Stimulated activated naive B cell treated with anti-CD40 and anti-IgM and Interleukin-4, amounts not matched to agents 10 μg/mL and 1 μg/mL and 100 μg/mL, for 72 hours (primary cell): ENCODE measurements around the gene KLKB1.

ENCODE experiments used
- ATAC-seq, 2 donors: fragments of 150-1000 bp; cut with Tn5 transposase; replicated peaks; 2 replicates each; pipeline ENCODE4 v1.10.0; 2021; ENCODE audit warnings: moderate library complexity in 1 of 2
- DNase-seq: peaks from one replicate; pipeline ENCODE4 v3.0.0; 2021
- H3K27ac Mint-ChIP-seq: one replicate; pipeline ENCODE4 v1.8.0; 2022; ENCODE audit warnings: mild to moderate bottlenecking, mixed read lengths
- H3K27me3 Mint-ChIP-seq, 2 donors: one replicate each; pipeline ENCODE4 v1.8.0; 2022; ENCODE audit warnings: mixed read lengths in 2 of 2
- H3K36me3 Mint-ChIP-seq, 2 donors: one replicate each; pipeline ENCODE4 v1.8.0; 2022; ENCODE audit warnings: mixed read lengths in 2 of 2, mild to moderate bottlenecking in 1 of 2
- H3K4me1 Mint-ChIP-seq, 2 donors: one replicate each; pipeline ENCODE4 v1.8.0; 2022; ENCODE audit warnings: mixed read lengths in 2 of 2, mild to moderate bottlenecking in 1 of 2
- H3K4me3 Mint-ChIP-seq, 2 donors: one replicate each; pipeline ENCODE4 v1.8.0; 2022; ENCODE audit warnings: mild to moderate bottlenecking in 2 of 2, mixed read lengths in 2 of 2, moderate library complexity in 1 of 2
- H3K9me3 Mint-ChIP-seq, 2 donors: one replicate each; pipeline ENCODE4 v1.8.0; 2022; ENCODE audit warnings: mixed read lengths in 2 of 2, mild to moderate bottlenecking in 1 of 2

The KLKB1 gene

DNA sequence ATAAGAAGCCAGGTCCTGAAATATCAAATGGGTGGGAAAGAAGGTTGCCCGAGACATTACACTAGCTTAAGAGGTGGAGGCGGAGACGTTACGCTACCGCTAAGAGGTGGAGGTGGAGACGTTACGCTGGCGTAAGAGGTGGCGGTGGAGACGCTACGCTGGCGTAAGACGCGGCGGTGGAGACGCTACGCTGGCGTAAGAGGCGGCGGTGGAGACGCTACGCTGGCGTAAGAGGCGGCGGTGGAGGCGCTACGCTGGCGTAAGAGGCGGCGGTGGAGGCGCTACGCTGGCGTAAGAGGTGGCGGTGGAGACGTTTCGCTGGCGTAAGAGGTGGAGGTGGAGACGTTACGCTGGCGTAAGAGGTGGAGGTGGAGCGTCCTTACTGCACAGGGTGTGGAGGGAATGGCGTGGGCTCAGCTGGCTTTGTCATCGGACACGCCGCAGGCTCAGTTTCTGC is 23.2 kb upstream of the KLKB1 start:
- H3K4me1 Mint-ChIP-seq: peaks cover 6 to 27% of the 10 kb centered on the region in 2 donors
- no peaks in the 10 kb centered on the region for H3K27me3 Mint-ChIP-seq
- peaks cover 7 to 8% of the 10 kb centered on the region in 2 donors for H3K36me3 Mint-ChIP-seq
- H3K27ac Mint-ChIP-seq: peak overlapping the region; percentile 88
- H3K9me3 Mint-ChIP-seq: peaks cover 5 to 6% of the 10 kb centered on the region in 2 donors
- DNase-seq (peak; percentile 84), ATAC-seq (peak in 1 of 2 donors; percentile 75)
- H3K4me3 Mint-ChIP-seq: peak overlapping the region in 1 of 2 donors; percentile 85

DNA sequence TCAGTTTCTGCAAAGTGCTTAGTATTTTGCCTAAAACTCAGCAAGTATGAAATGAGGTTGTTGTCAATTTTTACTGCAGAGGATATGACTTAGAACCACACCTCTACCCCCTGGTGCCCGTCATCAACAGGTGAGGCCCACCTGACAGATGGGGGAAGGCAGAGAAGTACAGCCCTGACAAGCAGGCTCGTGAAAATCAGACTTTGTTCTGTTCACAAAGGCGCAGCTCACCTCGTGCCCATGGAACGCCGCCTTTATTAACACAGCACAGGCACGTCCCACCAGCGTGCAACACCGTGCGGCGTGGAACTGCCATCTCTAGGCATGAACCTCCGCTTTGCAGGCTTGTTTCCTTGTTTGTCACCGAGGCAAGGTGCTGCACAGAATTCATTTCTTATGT is 22.6 kb upstream of the KLKB1 start:
- Mint-ChIP-seq H3K9me3 (peaks cover 6 to 7% of the 10 kb centered on the region in 2 donors), H3K4me1 (peaks cover 6 to 27% of the 10 kb centered on the region in 2 donors), H3K27me3 (no peaks in the 10 kb centered on the region), H3K27ac (peak overlapping the region; percentile 88), H3K4me3 (peak overlapping the region in 1 of 2 donors; percentile 85), H3K36me3 (peaks cover 11 to 13% of the 10 kb centered on the region in 2 donors)
- no peak for DNase-seq
- ATAC-seq: no peak

DNA sequence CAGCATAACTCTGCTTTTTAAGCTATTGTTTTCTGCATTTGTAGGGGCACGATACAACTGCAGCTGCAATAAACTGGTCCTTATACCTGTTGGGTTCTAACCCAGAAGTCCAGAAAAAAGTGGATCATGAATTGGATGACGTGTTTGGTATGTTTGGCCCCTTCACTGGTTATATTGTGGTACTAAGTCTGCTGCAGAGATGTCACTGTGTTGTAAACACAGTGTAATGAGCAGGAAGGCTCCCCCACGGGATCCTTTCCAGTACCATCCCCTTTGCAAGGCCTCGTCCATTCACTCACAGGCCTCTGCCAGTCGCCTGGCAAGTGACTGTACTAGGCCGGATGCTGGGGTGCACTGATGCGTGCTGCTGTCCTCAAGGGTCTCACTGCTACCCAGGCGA is 22.2 kb upstream of the KLKB1 start:
- ATAC-seq (no peak), DNase-seq (no peak)
- Mint-ChIP-seq H3K27me3 (no peaks in the 10 kb centered on the region), H3K4me3 (peak overlapping the region in 1 of 2 donors; percentile 11), H3K27ac (peak overlapping the region; percentile 7), H3K9me3 (peaks cover 6 to 7% of the 10 kb centered on the region in 2 donors), H3K4me1 (peaks cover 6 to 27% of the 10 kb centered on the region in 2 donors), H3K36me3 (peaks cover 12 to 15% of the 10 kb centered on the region in 2 donors)

DNA sequence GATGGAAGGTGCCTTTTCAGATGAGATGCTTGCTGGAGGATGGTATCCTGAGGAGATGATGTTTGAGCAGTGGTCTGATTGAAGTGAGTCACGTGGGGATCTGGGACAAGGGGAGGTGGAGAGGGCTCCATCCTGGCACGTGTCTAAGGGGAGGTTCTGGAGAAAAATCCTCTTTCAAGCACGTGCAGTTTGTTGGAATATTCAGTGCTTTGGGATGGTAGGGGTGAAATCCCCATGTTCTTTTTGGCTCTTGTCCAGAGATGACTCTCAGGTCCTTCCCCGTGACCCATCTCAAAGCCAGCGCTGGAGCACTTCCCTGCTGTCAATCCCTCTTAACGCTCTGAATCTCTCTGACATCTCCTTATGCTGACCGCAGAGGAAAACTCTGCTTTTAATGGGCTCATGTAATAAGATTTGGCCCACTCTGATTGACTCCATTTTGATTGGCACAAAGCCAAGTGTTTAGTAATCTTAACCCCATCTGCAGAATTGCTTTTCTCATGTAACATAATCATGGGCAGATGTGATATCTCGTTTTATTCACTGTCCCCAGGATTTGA is 10.8 kb upstream of the KLKB1 start:
- Mint-ChIP-seq H3K27ac (no peak overlapping the region), H3K36me3 (no peaks in the 10 kb centered on the region), H3K4me1 (no peaks in the 10 kb centered on the region), H3K9me3 (no peaks in the 10 kb centered on the region), H3K27me3 (peaks cover 0 to 9% of the 10 kb centered on the region in 2 donors), H3K4me3 (no peak overlapping the region)
- ATAC-seq (no peak), DNase-seq (no peak)

DNA sequence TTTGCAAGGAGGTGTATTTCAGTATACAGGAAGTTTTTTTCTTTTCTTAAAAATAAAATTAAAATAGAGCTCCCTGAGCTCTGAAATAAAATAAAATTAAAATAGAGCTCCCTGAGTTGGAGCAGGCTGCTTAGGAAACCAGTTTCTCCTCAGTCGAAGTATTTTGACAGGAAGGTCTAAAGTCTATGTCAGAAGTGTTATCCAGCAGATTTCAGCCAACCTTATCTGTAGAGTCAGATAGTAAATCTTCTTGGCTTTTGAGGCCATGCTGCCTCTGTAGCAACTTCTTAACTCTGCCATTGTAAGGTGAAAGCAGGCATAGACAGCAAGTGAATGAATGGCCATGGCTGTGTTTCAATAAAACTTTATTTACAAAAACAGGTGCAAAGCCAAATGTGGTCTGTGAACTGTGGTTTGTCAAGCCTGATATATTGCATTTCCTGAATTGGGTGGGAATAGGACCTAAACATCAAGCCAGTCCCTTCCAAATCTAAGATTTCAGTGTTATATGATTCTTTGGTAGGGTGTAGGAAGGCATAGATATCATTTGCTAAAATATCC is 9.5 kb upstream of the KLKB1 start:
- H3K4me3 Mint-ChIP-seq: no peak overlapping the region
- peaks cover 0 to under 1% of the 10 kb centered on the region in 2 donors for H3K9me3 Mint-ChIP-seq
- DNase-seq (no peak), ATAC-seq (no peak)
- H3K36me3 Mint-ChIP-seq: peaks cover 0 to 1% of the 10 kb centered on the region in 2 donors
- H3K27ac Mint-ChIP-seq: no peak overlapping the region
- peaks cover 1 to 10% of the 10 kb centered on the region in 2 donors for H3K27me3 Mint-ChIP-seq
- H3K4me1 Mint-ChIP-seq: no peaks in the 10 kb centered on the region

DNA sequence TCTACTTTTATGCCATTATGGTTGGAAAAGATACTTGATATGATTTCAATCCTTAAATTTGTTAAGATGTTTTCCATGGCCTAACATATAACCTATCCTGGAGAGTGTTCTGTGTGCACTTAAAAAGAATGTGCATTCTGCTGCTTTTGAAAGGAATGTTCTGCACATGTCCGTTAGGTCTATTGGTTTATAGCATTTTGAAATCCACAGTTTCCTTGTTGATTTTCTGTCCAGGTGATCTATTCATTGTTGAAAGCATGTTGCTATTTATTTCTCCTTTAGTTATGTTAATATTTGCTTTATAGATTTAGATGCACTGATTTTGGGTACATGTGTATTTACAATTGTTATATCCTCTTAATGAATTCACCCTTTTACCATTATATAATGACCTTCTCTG is 5.7 kb upstream of the KLKB1 start:
- Mint-ChIP-seq H3K36me3 (peaks cover 12 to 21% of the 10 kb centered on the region in 2 donors), H3K27me3 (peaks cover 15 to 20% of the 10 kb centered on the region in 2 donors), H3K9me3 (peaks cover 9 to 23% of the 10 kb centered on the region in 2 donors), H3K4me3 (no peak overlapping the region), H3K4me1 (no peaks in the 10 kb centered on the region), H3K27ac (no peak overlapping the region)
- no peak for ATAC-seq
- no peak for DNase-seq

DNA sequence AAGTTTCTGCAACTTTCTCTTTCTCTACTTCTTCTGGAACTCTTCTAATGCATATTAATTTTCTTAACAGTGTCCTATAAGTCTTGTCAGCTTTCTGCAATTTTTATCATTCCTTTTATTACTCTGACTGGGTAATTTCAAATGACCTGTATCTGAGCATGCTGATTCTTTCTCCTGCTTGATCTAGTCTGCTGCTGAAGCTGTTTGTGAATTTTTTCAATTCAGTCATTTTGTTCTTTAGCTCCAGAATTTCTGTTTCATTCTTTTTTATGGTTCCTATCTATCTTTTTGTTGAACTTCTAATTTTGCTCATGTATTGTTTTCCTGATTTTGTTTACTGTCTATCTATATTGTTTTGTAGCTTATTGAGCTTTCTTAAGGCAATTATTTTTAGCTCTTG is 1.5 kb upstream of the KLKB1 start:
- no peak overlapping the region for H3K27ac Mint-ChIP-seq
- H3K36me3 Mint-ChIP-seq: peaks cover 12 to 24% of the 10 kb centered on the region in 2 donors
- ATAC-seq (no peak), DNase-seq (no peak)
- H3K4me1 Mint-ChIP-seq: no peaks in the 10 kb centered on the region
- H3K4me3 Mint-ChIP-seq: no peak overlapping the region
- H3K27me3 Mint-ChIP-seq: peaks cover 15 to 20% of the 10 kb centered on the region in 2 donors
- H3K9me3 Mint-ChIP-seq: peaks cover 11 to 26% of the 10 kb centered on the region in 2 donors

DNA sequence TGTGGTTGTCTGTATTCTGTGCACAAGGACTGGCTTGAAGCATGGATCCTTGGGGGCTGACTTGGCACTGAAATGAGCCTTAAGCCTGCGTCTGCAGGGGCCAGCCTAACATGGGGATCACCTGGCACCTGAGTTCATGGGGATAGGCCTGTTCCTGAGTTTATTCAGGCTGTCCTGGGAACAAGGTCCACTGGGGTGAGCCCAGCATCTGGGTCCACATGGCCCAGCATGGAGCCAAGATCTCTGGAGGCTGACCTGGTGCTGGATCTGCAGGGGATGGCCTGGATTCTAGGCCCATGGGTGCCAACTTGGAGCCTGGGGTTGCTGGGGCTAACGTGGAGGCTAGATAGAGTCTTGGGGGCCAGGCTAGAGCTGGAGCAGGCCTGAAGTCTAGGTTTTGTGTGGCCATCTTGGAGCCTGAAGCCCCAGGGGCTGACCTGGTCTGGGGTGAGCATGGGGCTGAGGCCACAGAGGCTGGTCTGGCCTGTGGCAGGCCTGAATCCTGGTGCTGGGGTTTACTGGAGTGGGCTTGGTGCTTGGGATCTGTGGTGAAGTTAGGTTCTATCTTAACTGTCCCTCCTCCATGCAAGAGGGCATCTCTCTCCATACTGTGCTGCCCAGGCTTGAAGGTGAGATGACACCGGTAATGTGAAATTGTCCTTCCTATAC is 652 bp upstream of the KLKB1 start:
- DNase-seq (no peak), ATAC-seq (no peak)
- H3K4me1 Mint-ChIP-seq: no peaks in the 10 kb centered on the region
- H3K36me3 Mint-ChIP-seq: peaks cover 12 to 24% of the 10 kb centered on the region in 2 donors
- no peak overlapping the region for H3K4me3 Mint-ChIP-seq
- H3K27ac Mint-ChIP-seq: no peak overlapping the region
- peaks cover 15 to 20% of the 10 kb centered on the region in 2 donors for H3K27me3 Mint-ChIP-seq
- H3K9me3 Mint-ChIP-seq: peaks cover 11 to 26% of the 10 kb centered on the region in 2 donors

DNA sequence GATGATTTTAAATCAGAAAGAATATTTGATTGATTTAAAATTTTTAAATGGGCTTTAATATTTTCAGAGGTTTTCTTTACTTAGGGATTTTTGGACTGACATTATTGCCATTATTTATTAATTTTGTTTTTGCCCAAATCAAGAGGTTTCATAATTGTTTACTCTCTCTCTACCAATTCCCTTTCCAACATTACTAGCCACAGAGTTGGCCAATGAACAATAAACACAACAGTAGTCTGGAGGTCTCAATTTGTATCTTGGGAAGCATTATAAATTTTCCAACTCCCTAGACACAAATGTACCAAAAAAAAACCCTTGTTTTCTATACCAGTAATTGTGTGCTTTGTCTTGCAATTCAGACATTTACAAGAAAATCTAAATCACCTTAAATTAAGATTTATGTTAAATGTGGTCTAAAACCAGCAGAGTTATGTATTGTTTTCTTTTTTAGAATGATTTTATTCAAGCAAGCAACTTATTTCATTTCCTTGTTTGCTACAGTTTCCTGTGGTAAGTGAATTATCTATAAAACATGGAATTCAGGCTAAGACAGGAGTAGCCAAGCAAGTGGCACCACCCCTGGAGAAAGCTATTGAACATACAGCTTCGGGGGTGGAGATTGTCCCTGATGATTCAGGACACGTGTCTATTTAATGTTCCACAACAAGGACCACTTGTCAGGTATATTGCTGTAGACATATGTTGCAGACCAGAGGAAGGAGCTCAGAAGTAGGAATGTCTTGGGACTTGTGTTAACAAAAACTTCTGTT is 622 bp downstream of the KLKB1 start:
- DNase-seq (no peak), ATAC-seq (no peak)
- no peak overlapping the region for H3K27ac Mint-ChIP-seq
- H3K9me3 Mint-ChIP-seq: peaks cover 11 to 24% of the 10 kb centered on the region in 2 donors
- no peak overlapping the region for H3K4me3 Mint-ChIP-seq
- H3K4me1 Mint-ChIP-seq: no peaks in the 10 kb centered on the region
- H3K27me3 Mint-ChIP-seq: peaks cover 17 to 18% of the 10 kb centered on the region in 2 donors
- peaks cover 12 to 22% of the 10 kb centered on the region in 2 donors for H3K36me3 Mint-ChIP-seq

DNA sequence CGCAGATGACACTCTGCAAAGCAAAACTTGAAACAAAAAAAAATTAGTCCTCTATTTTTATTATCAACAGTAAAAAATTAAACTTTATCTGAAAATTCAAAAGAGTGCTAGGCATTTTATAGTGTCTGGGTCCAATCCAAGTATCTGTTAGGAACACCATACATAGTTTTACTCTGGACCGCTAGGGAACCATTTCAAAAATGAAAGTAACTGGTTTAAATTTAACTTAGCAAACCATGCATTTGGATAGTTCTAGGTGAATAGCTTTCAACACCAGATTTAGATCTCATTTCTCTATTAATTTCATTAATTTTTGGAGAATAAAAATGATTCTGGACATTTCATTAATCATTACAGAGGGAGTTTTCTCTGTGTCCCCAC is 1.2 kb downstream of the KLKB1 start:
- peaks cover 11 to 12% of the 10 kb centered on the region in 2 donors for H3K27me3 Mint-ChIP-seq
- H3K36me3 Mint-ChIP-seq: peaks cover 7 to 16% of the 10 kb centered on the region in 2 donors
- H3K4me3 Mint-ChIP-seq: no peak overlapping the region
- ATAC-seq (no peak), DNase-seq (no peak)
- no peak overlapping the region for H3K27ac Mint-ChIP-seq
- no peaks in the 10 kb centered on the region for H3K4me1 Mint-ChIP-seq
- H3K9me3 Mint-ChIP-seq: peaks cover 11 to 19% of the 10 kb centered on the region in 2 donors

DNA sequence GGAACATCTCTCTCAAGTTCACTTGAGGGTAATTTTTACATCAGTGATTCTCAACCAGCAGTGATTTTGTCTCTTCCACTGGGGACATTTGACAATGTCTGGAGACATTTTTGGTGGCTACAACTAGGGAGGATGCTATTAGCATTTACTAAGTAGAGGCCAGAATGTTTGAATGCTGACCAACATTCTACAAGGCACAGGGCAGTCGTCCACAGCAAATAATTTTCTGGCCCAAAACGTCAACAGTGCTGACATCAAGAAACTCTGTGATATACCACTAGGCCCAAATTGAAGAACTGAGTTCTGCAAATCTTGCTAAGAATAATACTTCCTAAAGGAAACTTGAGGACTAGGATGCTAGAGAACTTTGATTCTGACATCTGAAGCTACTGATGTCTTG is 7.1 kb downstream of the KLKB1 start:
- Mint-ChIP-seq H3K36me3 (no peaks in the 10 kb centered on the region), H3K4me1 (no peaks in the 10 kb centered on the region), H3K27me3 (peaks cover 0 to 4% of the 10 kb centered on the region in 2 donors), H3K9me3 (no peaks in the 10 kb centered on the region), H3K27ac (no peak overlapping the region), H3K4me3 (no peak overlapping the region)
- DNase-seq (no peak), ATAC-seq (no peak)

DNA sequence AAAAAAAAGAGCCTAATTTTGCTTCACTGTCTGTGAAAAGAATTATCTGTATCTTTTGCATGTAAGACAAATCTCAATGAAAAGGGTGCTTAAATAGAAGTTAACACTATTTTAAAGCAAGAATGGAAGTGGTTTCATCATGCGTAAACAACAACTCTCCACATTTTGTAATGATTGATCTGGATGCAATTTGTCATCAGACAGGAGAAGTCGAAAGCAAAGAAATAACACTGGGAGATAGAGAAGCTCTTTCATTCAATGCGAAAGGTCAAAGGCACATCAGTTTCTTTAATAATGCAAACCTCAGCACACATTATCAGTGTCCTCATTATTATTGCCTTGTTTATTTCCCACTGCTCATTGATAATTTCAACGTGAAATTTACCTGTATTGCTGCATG is 8.8 kb downstream of the KLKB1 start:
- no peak for ATAC-seq
- H3K36me3 Mint-ChIP-seq: no peaks in the 10 kb centered on the region
- no peak overlapping the region for H3K4me3 Mint-ChIP-seq

DNA sequence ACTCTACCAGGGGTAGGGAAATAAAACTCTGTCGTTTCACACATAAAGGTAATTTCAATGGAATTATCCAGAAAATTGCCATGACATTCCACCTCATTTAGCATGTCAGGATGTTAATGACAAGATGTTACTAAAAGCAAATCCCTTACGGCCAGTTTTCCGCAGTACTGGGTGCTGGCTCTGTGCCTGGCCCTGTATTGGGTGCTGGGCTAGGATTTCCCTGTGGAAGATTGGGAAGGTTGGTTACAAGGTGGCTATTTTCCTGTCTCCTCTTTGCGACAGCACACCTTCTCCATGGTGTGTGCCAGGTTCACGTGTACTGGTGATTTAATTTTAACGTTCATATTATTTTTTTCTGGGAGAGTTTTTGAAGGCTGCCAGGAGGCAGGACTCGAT is 13.1 kb downstream of the KLKB1 start:
- Mint-ChIP-seq H3K4me3 (no peak overlapping the region), H3K27me3 (no peaks in the 10 kb centered on the region), H3K4me1 (no peaks in the 10 kb centered on the region), H3K27ac (no peak overlapping the region), H3K36me3 (peaks cover 0 to under 1% of the 10 kb centered on the region in 2 donors), H3K9me3 (peaks cover 0 to under 1% of the 10 kb centered on the region in 2 donors)
- DNase-seq (no peak), ATAC-seq (no peak)

More for the DNA sequence above, 8.8 kb downstream of the KLKB1 start:
- Mint-ChIP-seq H3K9me3 (no peaks in the 10 kb centered on the region), H3K27ac (no peak overlapping the region), H3K27me3 (peaks cover 0 to 4% of the 10 kb centered on the region in 2 donors), H3K4me1 (no peaks in the 10 kb centered on the region)
- DNase-seq: no peak

DNA sequence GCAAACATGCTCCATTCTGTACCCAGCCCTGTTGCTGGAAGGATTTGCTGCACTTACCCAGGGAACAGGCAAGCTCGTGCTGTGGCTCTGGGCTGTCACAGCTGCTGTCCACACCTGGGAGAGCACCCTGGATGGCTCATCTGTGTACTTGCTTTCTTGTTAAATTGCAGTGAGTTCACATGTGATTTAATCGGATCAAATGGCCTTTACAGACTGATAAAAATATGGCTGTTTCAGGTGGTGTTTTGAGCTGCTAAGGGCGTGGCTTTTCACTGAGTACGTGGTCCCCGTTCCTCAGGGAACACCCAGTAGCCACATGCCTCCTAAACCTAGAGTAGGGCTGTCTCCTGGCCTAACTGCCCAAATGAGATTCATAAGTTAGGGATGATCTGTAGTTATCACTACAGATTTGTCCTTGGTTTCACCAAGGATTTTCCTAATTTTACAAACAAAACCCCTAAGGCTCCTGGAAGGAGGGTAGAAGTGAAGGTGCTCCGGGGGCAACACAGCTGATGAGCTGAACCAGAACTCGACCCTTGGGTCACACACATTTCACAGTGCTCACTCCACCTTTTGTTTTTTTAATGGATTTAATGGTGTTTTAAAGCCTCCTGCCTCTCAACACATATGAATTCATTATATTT is 13.7 kb downstream of the KLKB1 start:
- H3K9me3 Mint-ChIP-seq: peaks cover 3 to 5% of the 10 kb centered on the region in 2 donors
- DNase-seq (no peak), ATAC-seq (no peak)
- no peak overlapping the region for H3K27ac Mint-ChIP-seq
- H3K36me3 Mint-ChIP-seq: peaks cover 1 to 6% of the 10 kb centered on the region in 2 donors
- H3K27me3 Mint-ChIP-seq: peaks cover 0 to 3% of the 10 kb centered on the region in 2 donors
- H3K4me1 Mint-ChIP-seq: no peaks in the 10 kb centered on the region
- H3K4me3 Mint-ChIP-seq: no peak overlapping the region
